Panc1 (cell line): ENCODE results near the gene FBXL22. TPM values are rescaled to one million over a fixed set of nuclear protein-coding genes. Genes with fewer than 3 reads are reported as not detected.
"Not testable (repeated sequence)": the region's sequence is repeated elsewhere in the genome, so short reads cannot be mapped to it uniquely, and the experiment has no call there.

Source experiments
- ATAC-seq: fragments of 200-7000 bp; cut with Tn5 transposase; 2 replicates; pipeline ENCODE4 v1.9.1; 2020; ENCODE audit warnings: mild to moderate bottlenecking, moderate library complexity
- BruUV-seq: library from RNA; stranded (reverse); fragments of 400-500 nt; replicated peaks from 2 replicates; lab custom pipeline; 2021; lab: Mats Ljungman, UMichigan
- CTCF ChIA-PET: fragments of 300-600 bp; sonication (Branson Sonifier 250); formaldehyde crosslinking; loops from one replicate; lab custom pipeline; 2022; ENCODE audit warnings: antibody characterized with exemption; lab: Charles Lee
- POLR2A ChIA-PET: fragments of 300-600 bp; sonication (Branson Sonifier 250); formaldehyde crosslinking; loops from one replicate; lab custom pipeline; 2022; ENCODE audit warnings: antibody characterized with exemption; lab: Charles Lee
- DNase-seq: peaks from one replicate; pipeline ENCODE4 v3.0.0-alpha.2; 2010; ENCODE audit warnings: low read depth, low spot score
- H3K27ac ChIP-seq: 2 replicates; pipeline ENCODE4 v1.5.1; 2011; ENCODE audit warnings: mild to moderate bottlenecking, low read length, inconsistent platforms
- H3K27me3 ChIP-seq: fragments of 200-500 bp; sonication (Bioruptor generic); 2 replicates; pipeline ENCODE4 v1.6.0; 2014; ENCODE audit warnings: low read length, inconsistent platforms; ENCODE audit not compliant: control insufficient read depth, insufficient read depth
- H3K36me3 ChIP-seq: fragments of 200-500 bp; sonication (Bioruptor generic); 2 replicates; pipeline ENCODE4 v1.5.1; 2014; ENCODE audit warnings: inconsistent platforms, mild to moderate bottlenecking, low read length, moderate library complexity; ENCODE audit not compliant: control insufficient read depth, insufficient read depth
- H3K4me1 ChIP-seq: 2 replicates; pipeline ENCODE4 v1.5.1; 2011; ENCODE audit warnings: inconsistent platforms, mild to moderate bottlenecking, low read length, moderate library complexity; ENCODE audit not compliant: control insufficient read depth, insufficient read depth
- H3K4me3 ChIP-seq, 2 experiments: 2 replicates each; pipeline ENCODE4 v1.5.1; 2011 to 2012; ENCODE audit warnings: low read depth in 2 of 2, low read length in 2 of 2, mild to moderate bottlenecking in 2 of 2, inconsistent platforms in 1 of 2, moderate library complexity in 1 of 2
- H3K9me3 ChIP-seq: fragments of 200-500 bp; sonication (Bioruptor generic); 2 replicates; pipeline ENCODE4 v1.5.1; 2014; ENCODE audit warnings: low read depth, mild to moderate bottlenecking, inconsistent platforms, low read length, moderate library complexity; ENCODE audit not compliant: control insufficient read depth, insufficient read depth
- POLR2AphosphoS5 ChIP-seq: IDR thresholded peaks from 2 replicates; pipeline ENCODE4 v1.6.1; 2012; ENCODE audit warnings: mild to moderate bottlenecking, low read depth, low read length, moderate library complexity
- SIN3A ChIP-seq: IDR thresholded peaks from 2 replicates; pipeline ENCODE4 v1.6.1; 2012; ENCODE audit warnings: low read depth, mild to moderate bottlenecking, low read length, moderate library complexity, borderline replicate concordance; ENCODE audit not compliant: insufficient read depth
- TCF7L2 ChIP-seq: IDR thresholded peaks from 2 replicates; pipeline ENCODE4 v1.6.1; 2011; ENCODE audit warnings: mild to moderate bottlenecking, low read depth, low read length, inconsistent platforms
- in situ Hi-C: cut with HindIII; loops from 2 replicates; pipeline ENCODE4 v1.10.0; 2016; ENCODE audit warnings: low sequenced_read_pairs, low pct_unique_long_range_greater_than_20kb
- intact Hi-C: fragments of 100-400 bp; cut with micrococcal nuclease; formaldehyde crosslinking; loops from one replicate; pipeline ENCODE4 v1.10.0; 2022; ENCODE audit not compliant: unreplicated experiment
- total RNA-seq: library from RNA; stranded (reverse); gene quantifications from one replicate; pipeline ENCODE4 v1.2.1, GENCODE V29; 2021; ENCODE audit not compliant: unreplicated experiment
- TF ChIP-seq, protein P1 (sequence below), 2 experiments: IDR thresholded peaks; 2 replicates each; pipeline ENCODE4 v1.6.1; 2011 to 2012; ENCODE audit warnings: low read depth in 2 of 2, control low read depth in 1 of 2, low read length in 1 of 2, mild to moderate bottlenecking in 1 of 2, moderate library complexity in 1 of 2; ENCODE audit not compliant: insufficient read depth in 1 of 2
- TF ChIP-seq, protein P2 (sequence below): fragments of 450-650 bp; IDR thresholded peaks from 2 replicates; pipeline ENCODE4 v1.5.1; 2017; ENCODE audit warnings: mild to moderate bottlenecking

The FBXL22 gene
- total RNA-seq, 1 experiment from 2014 or later: 0.54 TPM

DNA sequence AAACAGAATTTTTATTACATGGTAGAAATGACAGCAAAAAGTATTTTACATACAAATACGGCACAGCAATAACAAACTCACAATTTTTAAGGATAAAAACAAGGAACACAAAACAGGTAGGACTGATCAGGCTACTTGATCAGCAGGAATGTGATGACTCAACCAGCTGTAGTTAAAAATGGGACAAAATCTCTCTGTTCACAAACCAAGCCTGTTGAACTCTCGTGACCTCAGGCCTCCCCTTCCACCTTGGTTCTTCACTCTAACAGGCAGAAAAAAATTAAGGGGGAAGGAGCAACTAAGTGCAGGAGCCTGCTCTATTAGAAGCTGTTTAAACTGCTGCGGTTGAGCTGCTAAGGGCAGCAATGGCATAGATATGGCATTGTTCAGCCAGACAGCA, 18.7 kb downstream of the FBXL22 start:
- DNase-seq (no peak), ATAC-seq (no peak)
- intact Hi-C loops (no loop called here), in situ Hi-C loops (no loop called here)
- Histone ChIP-seq H3K36me3 (no peaks in the 10 kb centered on the region), H3K9me3 (no peaks in the 10 kb centered on the region), H3K27me3 (no peaks in the 10 kb centered on the region), H3K4me3 (no peak overlapping the region), H3K27ac (no peak overlapping the region), H3K4me1 (no peaks in the 10 kb centered on the region; the same call in 1 of the 2 replicates)
- POLR2A ChIA-PET: interaction anchor here (0.5 kb wide), 1 partner anchor 48 kb away, joined by 11 read pairs; no protein-coding TSS in a partner anchor
- CTCF ChIA-PET: no interaction called here
- no TSS peak for BruUV-seq
- TF ChIP-seq, protein P1, sequence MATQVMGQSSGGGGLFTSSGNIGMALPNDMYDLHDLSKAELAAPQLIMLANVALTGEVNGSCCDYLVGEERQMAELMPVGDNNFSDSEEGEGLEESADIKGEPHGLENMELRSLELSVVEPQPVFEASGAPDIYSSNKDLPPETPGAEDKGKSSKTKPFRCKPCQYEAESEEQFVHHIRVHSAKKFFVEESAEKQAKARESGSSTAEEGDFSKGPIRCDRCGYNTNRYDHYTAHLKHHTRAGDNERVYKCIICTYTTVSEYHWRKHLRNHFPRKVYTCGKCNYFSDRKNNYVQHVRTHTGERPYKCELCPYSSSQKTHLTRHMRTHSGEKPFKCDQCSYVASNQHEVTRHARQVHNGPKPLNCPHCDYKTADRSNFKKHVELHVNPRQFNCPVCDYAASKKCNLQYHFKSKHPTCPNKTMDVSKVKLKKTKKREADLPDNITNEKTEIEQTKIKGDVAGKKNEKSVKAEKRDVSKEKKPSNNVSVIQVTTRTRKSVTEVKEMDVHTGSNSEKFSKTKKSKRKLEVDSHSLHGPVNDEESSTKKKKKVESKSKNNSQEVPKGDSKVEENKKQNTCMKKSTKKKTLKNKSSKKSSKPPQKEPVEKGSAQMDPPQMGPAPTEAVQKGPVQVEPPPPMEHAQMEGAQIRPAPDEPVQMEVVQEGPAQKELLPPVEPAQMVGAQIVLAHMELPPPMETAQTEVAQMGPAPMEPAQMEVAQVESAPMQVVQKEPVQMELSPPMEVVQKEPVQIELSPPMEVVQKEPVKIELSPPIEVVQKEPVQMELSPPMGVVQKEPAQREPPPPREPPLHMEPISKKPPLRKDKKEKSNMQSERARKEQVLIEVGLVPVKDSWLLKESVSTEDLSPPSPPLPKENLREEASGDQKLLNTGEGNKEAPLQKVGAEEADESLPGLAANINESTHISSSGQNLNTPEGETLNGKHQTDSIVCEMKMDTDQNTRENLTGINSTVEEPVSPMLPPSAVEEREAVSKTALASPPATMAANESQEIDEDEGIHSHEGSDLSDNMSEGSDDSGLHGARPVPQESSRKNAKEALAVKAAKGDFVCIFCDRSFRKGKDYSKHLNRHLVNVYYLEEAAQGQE (IDR thresholded peaks at IDR 0.05; ENCODE audit: insufficient read depth in 1 of 2, low read depth in 2 of 2, low read length in 1 of 2): no peak
- TF ChIP-seq, protein P2, sequence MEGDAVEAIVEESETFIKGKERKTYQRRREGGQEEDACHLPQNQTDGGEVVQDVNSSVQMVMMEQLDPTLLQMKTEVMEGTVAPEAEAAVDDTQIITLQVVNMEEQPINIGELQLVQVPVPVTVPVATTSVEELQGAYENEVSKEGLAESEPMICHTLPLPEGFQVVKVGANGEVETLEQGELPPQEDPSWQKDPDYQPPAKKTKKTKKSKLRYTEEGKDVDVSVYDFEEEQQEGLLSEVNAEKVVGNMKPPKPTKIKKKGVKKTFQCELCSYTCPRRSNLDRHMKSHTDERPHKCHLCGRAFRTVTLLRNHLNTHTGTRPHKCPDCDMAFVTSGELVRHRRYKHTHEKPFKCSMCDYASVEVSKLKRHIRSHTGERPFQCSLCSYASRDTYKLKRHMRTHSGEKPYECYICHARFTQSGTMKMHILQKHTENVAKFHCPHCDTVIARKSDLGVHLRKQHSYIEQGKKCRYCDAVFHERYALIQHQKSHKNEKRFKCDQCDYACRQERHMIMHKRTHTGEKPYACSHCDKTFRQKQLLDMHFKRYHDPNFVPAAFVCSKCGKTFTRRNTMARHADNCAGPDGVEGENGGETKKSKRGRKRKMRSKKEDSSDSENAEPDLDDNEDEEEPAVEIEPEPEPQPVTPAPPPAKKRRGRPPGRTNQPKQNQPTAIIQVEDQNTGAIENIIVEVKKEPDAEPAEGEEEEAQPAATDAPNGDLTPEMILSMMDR: no peak
- TF ChIP-seq TCF7L2 (no peak), SIN3A (no peak), POLR2AphosphoS5 (no peak)

GRCh38 chr15:63617147-63617546, 20.0 kb downstream of the FBXL22 start:
- H3K4me3 ChIP-seq, BruUV-seq, in situ Hi-C loops, H3K27ac ChIP-seq, H3K4me1 ChIP-seq, H3K36me3 ChIP-seq, ATAC-seq, H3K27me3 ChIP-seq, intact Hi-C loops, DNase-seq, POLR2A ChIA-PET, H3K9me3 ChIP-seq: not testable (repeated sequence)
- CTCF ChIA-PET: interaction anchor here (0.6 kb wide), 1 partner anchor 113 kb away, joined by 3 read pairs; no protein-coding TSS in a partner anchor

DNA sequence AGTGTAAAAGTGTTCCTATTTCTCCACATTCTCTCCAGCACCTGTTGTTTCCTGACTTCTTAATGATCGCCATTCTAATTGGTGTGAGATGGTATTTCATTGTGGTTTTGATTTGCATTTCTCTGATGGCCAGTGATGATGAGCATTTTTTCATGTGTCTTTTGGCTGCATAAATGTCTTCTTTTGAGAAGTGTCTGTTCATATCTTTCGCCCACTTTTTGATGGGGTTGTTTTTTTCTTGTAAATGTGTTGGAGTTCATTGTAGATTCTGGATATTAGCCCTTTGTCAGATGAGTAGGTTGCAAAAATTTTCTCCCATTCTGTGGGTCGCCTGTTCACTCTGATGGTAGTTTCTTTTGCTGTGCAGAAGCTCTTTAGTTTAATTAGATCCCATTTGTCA, 20.4 kb downstream of the FBXL22 start:
- intact Hi-C loops, H3K4me3 ChIP-seq, in situ Hi-C loops: not testable (repeated sequence)

DNA sequence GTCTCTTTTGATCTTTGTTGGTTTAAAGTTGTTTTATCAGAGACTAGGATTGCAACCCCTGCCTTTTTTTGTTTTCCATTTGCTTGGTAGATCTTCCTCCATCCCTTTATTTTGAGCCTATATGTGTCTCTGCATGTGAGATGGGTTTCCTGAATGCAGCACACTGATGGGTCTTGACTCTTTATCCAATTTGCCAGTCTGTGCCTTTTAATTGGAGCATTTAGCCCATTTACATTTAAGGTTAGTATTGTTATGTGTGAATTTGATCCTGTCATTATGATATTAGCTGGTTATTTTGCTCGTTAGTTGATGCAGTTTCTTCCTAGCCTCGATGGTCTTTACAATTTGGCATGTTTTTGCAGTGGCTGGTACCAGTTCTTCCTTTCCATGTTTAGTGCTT, 23.6 kb downstream of the FBXL22 start:
- in situ Hi-C loops, POLR2A ChIA-PET, H3K4me1 ChIP-seq, H3K27me3 ChIP-seq, CTCF ChIA-PET, BruUV-seq, H3K4me3 ChIP-seq, ATAC-seq, H3K36me3 ChIP-seq, intact Hi-C loops, H3K9me3 ChIP-seq, DNase-seq, H3K27ac ChIP-seq: not testable (repeated sequence)

More for the DNA sequence above, 20.4 kb downstream of the FBXL22 start:
- H3K36me3 ChIP-seq, H3K4me1 ChIP-seq, DNase-seq, ATAC-seq, POLR2A ChIA-PET, BruUV-seq, CTCF ChIA-PET, H3K27me3 ChIP-seq, H3K9me3 ChIP-seq, H3K27ac ChIP-seq: not testable (repeated sequence)
